HUDEP-2 (cell line): ENCODE data around the gene BET1.

Source experiments
- DNase-seq, 76 experiments: peaks; one replicate each; lab custom pipeline; 2025; ENCODE audit not compliant: unreplicated experiment in 76 of 76; lab: John Stamatoyannopoulos, UW

Gene BET1

DNA sequence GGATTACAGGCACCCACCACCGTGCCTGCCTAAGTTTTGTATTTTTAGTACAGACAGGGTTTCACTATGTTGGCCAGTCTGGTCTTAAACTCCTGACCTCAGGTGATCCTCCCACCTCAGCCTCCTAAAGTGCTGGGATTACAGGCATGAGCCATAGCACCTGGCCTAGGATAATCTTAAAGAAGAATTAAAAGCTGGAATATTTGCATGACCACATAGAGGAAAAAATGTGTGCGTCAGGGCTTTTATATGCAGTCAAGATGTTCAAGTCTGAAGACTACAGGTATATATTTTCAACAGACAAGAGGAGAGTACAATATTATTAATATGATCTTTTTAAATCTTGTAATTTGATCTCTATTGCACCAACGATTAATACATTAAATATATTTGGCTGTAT is 43.2 kb downstream of the BET1 start:
- DNase-seq = no peak

DNA sequence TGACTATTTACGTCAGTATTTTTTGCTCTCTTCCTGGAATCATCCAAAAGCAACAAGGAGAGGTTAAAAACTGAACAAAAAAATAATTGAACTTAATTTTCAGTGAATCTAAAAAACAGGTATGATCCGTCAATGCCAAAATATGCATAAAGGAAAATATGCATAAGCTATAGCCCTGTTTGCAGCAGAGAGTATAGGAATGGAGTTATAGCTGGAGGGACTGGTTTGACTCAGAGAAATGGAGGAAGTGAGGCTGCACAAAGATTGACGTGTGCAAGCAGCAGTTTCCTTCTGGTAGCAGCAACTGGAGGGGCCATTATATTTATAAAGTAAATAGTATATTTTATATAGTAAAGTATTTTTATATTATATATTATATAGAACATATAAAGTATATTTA is 45.5 kb downstream of the BET1 start:
- DNase-seq = no peak

DNA sequence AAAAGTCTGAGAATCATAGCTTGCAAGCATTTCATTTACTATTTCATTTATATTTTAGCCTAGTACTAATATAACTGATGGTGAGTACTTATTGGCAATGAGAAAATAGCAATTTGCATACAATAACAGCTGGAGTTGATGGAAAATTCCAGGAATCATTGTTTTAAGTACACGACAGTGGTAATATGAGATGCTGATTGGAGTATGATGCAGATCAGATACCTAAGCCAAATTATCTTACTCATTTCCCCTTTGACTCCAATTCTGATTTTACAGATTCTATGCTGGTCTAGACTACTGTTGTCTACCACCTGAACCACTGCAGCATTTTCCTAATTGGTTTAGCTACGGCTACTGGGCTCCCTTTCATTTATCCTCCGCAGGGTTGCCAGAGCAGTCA is 45.9 kb downstream of the BET1 start:
- DNase-seq = no peak

DNA sequence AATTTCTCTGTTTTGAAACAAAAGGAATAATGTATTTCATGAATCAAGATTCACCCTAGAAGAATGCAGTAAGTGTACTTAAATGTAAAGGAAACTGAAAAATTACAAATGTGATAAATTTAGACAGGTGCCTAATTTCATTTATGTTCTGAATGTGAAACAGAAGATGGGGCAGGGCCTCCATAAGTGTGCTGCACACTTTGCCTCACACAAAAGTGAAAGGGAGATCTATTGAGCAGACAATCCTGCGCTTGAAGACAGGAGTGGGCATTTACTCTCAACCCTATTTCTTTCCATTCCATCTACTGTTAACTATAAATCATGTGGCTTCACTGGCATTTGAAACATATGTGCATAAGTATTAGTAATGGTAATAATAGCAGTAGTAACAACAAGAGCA is 46.4 kb downstream of the BET1 start:
- DNase-seq = no peak

DNA sequence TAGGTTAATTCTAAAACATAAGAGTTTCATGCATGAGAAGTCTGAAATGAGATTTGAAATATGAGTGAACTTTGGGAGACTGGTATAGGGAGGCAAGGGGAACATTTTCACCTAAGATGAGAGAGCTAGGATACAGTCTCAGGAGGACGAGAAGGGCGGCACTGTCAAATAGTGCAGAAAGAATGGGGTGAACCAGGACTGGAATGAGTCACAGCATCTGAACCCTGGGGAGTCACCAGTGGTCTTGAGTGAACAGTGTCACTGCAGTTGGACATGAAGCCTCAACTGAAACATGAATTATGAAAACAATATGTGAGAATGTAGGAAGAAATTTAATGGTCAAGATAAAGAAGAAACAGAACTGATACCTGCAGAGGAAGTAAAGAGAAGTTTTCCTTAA is 48.9 kb downstream of the BET1 start:
- DNase-seq = no peak

DNA sequence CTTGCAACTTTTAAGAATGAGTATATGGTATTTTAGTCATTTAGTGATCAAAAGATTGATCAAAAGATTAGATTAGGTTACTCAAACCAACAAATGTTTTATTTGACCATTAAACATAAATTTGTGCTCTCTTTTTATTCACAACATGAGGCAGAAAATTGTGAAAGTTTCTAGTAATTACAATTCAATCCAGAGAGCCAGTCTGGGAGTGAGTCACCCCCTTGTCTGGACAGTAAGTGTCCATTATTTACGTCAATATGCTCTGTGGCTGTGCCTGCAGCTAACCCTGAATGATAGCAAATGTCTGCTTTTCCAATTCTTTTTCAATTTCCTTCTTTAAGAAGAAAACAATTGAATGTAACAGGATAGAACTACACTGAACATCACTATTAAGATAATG is 54.7 kb downstream of the BET1 start:
- no peak for DNase-seq

DNA sequence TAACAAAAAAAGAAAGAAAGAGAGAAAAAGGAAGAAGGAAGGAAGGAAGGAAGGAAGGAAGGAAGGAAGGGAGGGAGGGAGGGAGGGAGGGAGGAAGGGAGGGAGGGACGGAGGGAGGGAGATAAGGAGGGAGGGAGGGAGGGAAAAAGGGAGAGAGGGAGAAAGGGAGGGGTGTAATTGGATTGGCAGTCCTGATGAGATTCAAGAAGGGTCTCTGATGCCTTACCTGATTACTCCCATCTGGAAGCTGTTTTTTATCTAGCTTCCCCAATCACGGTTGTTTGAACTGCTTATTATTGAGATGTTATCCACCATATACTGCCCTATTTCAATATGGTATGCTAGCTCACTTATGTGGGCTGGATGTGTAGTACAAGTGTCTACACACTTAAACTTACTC is 55.3 kb downstream of the BET1 start:
- DNase-seq = no peak

DNA sequence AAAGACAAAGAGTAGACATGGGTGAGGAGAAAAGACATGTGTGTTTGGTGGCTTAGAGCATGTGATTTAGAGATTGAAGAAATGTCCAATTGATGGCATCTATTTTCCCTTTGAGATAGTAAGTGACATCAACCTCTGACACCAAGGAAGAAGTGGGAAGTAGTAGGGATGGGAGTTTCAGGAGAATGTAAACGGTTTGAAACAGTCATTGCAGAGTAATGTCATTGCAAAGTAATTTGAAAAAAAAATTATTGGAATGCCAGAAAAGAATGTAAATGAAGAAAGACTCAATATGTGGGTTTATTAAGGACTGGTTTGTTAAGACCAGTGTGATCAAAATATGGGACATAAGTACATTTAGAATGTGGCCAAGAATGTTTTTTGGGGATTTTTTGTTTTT is 56.0 kb downstream of the BET1 start:
- DNase-seq = no peak

DNA sequence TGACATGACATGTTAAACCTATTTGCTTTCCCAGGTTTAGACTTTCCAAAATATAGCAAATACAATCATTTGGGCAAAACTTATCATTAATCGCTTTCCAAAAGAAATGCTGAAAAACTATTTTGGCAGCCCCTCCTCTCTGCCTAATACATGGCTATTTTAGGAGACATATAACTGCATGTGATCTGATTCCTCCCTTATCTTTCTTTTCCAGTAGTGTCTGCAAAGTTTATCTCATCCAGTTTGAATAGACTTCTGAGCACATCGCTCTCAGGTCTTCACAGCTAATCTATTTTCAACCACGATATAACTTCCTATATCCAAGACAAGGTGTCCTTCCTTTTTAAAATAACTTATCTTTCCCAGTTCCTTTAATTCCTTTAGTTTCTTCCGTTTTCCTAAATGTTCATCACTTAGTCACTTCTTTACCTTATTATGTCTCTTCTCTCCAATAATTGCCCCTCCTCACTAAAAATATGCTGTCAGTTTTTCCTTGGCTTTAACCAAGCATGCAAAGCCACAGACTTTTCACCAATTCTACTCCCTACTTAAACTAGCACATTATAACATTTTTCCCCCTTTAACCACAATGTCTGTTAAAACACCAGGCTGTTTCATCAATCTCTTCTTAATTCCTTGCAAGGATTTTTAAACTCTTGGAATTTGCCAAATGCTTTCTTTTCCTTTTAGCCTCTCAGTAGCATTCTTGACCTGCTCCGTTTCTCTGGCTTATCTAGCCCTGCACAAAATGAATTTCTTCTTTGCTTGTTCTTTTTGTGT is 58.2 kb downstream of the BET1 start:
- DNase-seq = peak in 27 of 76 experiments; percentile 3 to 67 (median 33)

DNA sequence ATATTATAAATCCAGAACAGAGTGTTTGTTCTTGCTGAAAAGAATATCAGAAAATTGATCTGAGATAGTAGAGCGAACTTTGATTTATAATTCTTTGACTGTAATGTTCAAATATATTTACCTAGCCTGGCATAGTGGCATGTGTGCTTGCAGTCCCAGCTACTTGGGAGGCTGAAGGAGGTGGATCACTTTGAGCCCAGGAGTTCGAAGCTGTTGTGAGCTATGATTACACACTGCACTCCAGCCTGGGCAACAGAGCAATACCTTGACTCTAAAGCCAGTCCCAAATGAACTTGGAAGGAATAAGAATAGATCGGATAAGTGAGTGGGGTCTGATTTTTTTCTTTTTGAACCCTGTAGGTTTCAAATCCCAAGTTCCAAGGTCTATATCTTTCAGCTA is 59.1 kb downstream of the BET1 start:
- DNase-seq = no peak

DNA sequence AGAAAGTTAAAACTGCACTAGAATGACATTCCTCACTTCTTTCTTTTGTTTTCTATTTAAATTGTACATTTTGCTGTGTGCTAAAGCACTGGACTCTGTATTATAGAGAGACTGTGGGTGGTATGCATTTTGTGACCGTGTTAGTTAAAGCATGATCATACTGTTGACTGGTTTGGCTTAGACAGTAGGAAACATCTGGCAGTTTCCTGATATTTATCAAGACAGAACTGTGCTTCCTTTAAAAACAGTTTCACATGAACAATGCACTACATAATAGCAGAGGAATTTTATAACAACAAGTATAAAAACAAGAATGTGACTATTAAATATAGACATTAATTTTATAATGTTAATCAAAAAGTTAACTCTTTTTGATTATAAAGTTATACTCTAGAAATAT is 59.5 kb downstream of the BET1 start:
- DNase-seq = peak in 1 of 76 experiments; percentile 2

DNA sequence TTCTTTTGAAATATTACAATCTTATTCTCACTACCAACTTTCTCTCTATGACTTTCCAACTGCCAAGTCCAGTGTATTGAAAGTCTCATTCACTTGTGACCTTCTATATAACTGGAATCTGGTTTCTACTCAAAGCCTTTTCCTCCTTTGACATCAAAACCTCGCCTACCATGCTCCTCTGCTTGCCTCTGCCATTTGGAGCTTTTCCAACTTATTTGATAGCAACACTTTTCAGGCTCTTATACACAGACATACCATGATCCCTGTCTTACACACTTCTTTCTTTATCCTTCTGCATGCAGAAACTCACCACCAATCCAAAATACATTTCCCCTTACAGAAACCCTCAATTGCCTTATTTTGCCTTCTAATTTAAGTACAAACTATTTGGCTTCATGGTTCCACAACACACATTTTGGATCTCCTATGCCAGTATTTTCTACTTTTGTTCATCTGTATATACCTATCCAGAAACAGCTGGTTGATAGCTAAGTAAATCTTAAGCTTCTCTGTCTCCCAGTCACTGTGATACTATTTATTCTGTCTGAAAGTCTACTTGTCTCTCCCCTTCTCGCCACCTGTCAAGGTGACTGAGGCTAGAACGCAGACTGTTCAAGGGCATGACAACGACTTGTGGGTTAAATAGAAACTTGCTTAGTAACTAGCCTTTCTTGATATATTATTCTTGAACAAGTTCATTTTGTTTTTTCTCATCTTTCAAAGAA is 60.2 kb downstream of the BET1 start:
- peak in 3 of 76 experiments; percentile 0 to 18 (median 2) for DNase-seq
